Muscle of leg (tissue), 11 donors: ENCODE measurements around the gene JARID2. TPM values are rescaled to one million over a fixed set of nuclear protein-coding genes. Genes with fewer than 3 reads are reported as not detected.
"Not testable (repeated sequence)": the region's sequence is repeated elsewhere in the genome, so short reads cannot be mapped to it uniquely, and the experiment has no call there.

ENCODE experiments used
- DNase-seq: peaks from one replicate; pipeline ENCODE4 v3.0.0; 2013
- H3K27ac ChIP-seq: one replicate; pipeline ENCODE4 v1.5.1; 2013; ENCODE audit warnings: mild to moderate bottlenecking, low read length, control low read depth
- H3K27me3 ChIP-seq: one replicate; pipeline ENCODE4 v1.6.1; 2013; ENCODE audit warnings: low read length; ENCODE audit not compliant: control insufficient read depth, insufficient read depth
- H3K36me3 ChIP-seq: one replicate; pipeline ENCODE4 v1.6.1; 2013; ENCODE audit warnings: low read length; ENCODE audit not compliant: control insufficient read depth, insufficient read depth
- H3K4me1 ChIP-seq: one replicate; pipeline ENCODE4 v1.6.1; 2013; ENCODE audit warnings: low read length; ENCODE audit not compliant: control insufficient read depth, insufficient read depth
- H3K4me3 ChIP-seq: one replicate; pipeline ENCODE4 v1.5.1; 2013; ENCODE audit warnings: low read length, control low read depth
- H3K9me3 ChIP-seq: replicated peaks from 2 replicates; pipeline ENCODE4 v1.6.1; 2013; ENCODE audit warnings: low read depth, low read length; ENCODE audit not compliant: control insufficient read depth
- WGBS: methylation state at CpG from one replicate; pipeline ENCODE4 v1.1.5; 2013; ENCODE audit warnings: missing lambda C conversion rate; ENCODE audit not compliant: insufficient coverage; 5-methylcytosine and 5-hydroxymethylcytosine counted together
- polyA plus RNA-seq, 8 donors: library from polyadenylated mRNA; unstranded; fragments of 120-200 nt; gene quantifications; one replicate each; pipeline versions ENCODE4 v1.2.1 to v1.2.3, GENCODE V29; 2013; ENCODE audit warnings: inconsistent platforms in 1 of 8, low replicate concordance in 1 of 8; ENCODE audit not compliant: insufficient read length in 8 of 8, insufficient read depth in 1 of 8
- total RNA-seq: library from RNA; stranded (reverse); fragments of 120-200 nt; gene quantifications from one replicate; pipeline ENCODE4 v1.2.4, GENCODE V29; 2013

Gene JARID2
- total and polyA plus RNA-seq, 9 donors: 9.8 to 15.3 (median 13.2) TPM

GRCh38 chr6:15534974-15535373, 289.1 kb downstream of the JARID2 start:
- Histone ChIP-seq H3K27me3 (no peaks in the 10 kb centered on the region), H3K27ac (no peak overlapping the region), H3K4me3 (no peak overlapping the region), H3K9me3 (no peaks in the 10 kb centered on the region), H3K4me1 (peaks cover 6% of the 10 kb centered on the region), H3K36me3 (peaks cover 9% of the 10 kb centered on the region)
- whole genome bisulfite sequencing: 80% methylated on average over 1 of the region's 3 CpGs
- DNase-seq: no peak

- Histone ChIP-seq H3K36me3 (peaks cover 9% of the 10 kb centered on the region), H3K27ac (no peak overlapping the region), H3K4me1 (peaks cover 6% of the 10 kb centered on the region), H3K4me3 (no peak overlapping the region), H3K9me3 (no peaks in the 10 kb centered on the region), H3K27me3 (no peaks in the 10 kb centered on the region)
- WGBS: 77% methylated on average over 2 of the region's 3 CpGs
- no peak for DNase-seq
These were observed 289.8 kb downstream of the JARID2 start for GRCh38 chr6:15535495-15536197.

- DNase-seq: no peak
- Histone ChIP-seq H3K27ac (no peak overlapping the region), H3K27me3 (no peaks in the 10 kb centered on the region), H3K4me3 (no peak overlapping the region), H3K9me3 (no peaks in the 10 kb centered on the region), H3K36me3 (peaks cover 7% of the 10 kb centered on the region), H3K4me1 (peaks cover 6% of the 10 kb centered on the region)
- 33% methylated on average over 3 of the region's 4 CpGs for WGBS
These were observed 290.5 kb downstream of the JARID2 start for GRCh38 chr6:15536198-15536955.

DNA sequence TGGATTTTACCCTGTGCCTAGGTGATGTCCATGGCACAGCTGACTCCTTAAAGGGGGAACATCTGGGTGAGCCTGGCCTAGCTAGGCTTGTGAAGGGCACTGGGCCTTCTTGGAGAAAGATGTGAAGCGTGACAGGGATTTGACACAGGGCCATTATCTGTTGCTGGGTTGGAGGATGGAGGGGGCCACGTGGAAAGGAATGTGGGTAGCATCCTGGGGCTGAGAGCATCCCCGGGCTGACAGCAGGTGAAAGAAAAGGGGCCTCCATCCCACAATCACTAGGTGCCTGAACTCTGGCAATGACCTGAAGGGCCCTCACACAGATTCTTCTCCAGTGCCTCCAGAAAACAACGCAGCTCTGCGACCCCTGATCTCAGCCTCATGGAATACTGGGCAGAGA, 292.2 kb downstream of the JARID2 start:
- peaks cover 6% of the 10 kb centered on the region for H3K4me1 ChIP-seq
- WGBS: 88% methylated on average over 2 of the region's 5 CpGs
- DNase-seq: no peak

GRCh38 chr6:15538766-15539495, 293.1 kb downstream of the JARID2 start:
- no peak overlapping the region for H3K4me3 ChIP-seq
- no peak overlapping the region for H3K27ac ChIP-seq
- 85% methylated on average over 6 of the region's 9 CpGs for WGBS
- peaks cover 6% of the 10 kb centered on the region for H3K4me1 ChIP-seq
- H3K27me3 ChIP-seq: no peaks in the 10 kb centered on the region
- peaks cover under 1% of the 10 kb centered on the region for H3K9me3 ChIP-seq
- DNase-seq: no peak
- H3K36me3 ChIP-seq: no peaks in the 10 kb centered on the region

More for the DNA sequence above, 292.2 kb downstream of the JARID2 start:
- no peak overlapping the region for H3K27ac ChIP-seq
- no peaks in the 10 kb centered on the region for H3K27me3 ChIP-seq
- H3K36me3 ChIP-seq: peaks cover under 1% of the 10 kb centered on the region
- no peaks in the 10 kb centered on the region for H3K9me3 ChIP-seq
- H3K4me3 ChIP-seq: no peak overlapping the region

DNA sequence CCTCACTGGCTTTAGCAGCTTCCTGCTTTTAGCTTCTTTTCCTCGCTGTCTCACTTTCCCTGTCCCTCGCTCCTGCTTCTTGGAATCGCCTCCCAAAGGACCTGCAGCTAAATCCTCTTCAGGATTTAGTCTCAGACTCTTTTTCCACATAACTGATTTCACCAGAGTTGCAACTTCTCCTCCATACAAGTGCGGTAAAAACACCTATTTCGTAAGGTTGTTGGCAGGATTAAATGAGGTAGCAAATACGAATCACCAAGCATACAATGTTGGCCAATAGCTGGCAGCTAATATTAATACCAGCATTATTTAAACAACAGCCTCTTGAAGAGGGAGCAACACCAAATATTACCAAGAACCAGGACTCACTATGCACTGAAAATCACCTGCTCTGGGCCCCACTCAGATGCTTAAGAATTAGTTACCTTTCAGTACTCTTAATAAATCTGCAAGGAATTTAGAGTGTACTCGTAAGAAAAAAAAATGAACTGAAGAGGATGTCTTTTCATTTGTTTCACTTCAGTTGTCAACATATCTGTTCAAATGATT, 293.9 kb downstream of the JARID2 start:
- no peak for DNase-seq
- Histone ChIP-seq H3K36me3 (no peaks in the 10 kb centered on the region), H3K27me3 (no peaks in the 10 kb centered on the region), H3K9me3 (peaks cover 3% of the 10 kb centered on the region), H3K27ac (no peak overlapping the region), H3K4me1 (peaks cover 6% of the 10 kb centered on the region), H3K4me3 (no peak overlapping the region)
- WGBS: 85% methylated on average over 3 of the region's 7 CpGs

- not testable (repeated sequence) for H3K9me3 ChIP-seq, H3K36me3 ChIP-seq, H3K4me3 ChIP-seq, DNase-seq, H3K27me3 ChIP-seq, H3K4me1 ChIP-seq, H3K27ac ChIP-seq
- 95% methylated on average over 4 of the region's 5 CpGs for WGBS
These were observed 297.6 kb downstream of the JARID2 start for GRCh38 chr6:15543332-15543917.

DNA sequence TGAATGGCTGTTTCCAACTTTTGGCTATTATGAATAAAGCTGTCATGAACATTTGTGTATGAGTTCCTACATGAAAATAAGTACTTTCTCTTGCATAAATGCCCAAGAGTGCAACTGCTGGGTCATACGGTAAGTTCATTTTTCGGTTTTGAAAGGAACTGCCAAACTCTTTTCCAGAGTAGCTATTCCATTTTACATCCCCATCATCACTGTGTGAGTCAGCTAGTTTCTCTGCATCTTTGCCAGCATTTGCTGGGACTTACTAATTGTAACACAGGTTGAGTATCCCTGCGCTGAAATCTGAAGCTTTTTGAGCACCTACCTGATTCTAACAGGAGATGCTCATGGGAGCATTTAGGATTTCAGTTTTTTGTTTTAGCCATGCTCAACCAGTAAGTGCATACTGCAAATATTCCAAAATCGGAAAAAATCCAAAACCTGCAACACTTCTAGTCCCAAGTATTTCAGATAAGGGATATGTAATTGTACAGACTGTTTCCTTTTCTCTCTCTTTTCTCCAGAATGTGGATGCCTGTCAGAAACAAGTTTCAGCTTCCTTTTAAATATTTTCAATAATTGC, 298.5 kb downstream of the JARID2 start:
- DNase-seq: peak; percentile 81
- 30% methylated on average over 2 of the region's 4 CpGs for WGBS
- Histone ChIP-seq H3K4me1 (peaks cover 7% of the 10 kb centered on the region), H3K4me3 (no peak overlapping the region), H3K27me3 (no peaks in the 10 kb centered on the region), H3K9me3 (peaks cover 3% of the 10 kb centered on the region), H3K27ac (no peak overlapping the region), H3K36me3 (no peaks in the 10 kb centered on the region)

DNA sequence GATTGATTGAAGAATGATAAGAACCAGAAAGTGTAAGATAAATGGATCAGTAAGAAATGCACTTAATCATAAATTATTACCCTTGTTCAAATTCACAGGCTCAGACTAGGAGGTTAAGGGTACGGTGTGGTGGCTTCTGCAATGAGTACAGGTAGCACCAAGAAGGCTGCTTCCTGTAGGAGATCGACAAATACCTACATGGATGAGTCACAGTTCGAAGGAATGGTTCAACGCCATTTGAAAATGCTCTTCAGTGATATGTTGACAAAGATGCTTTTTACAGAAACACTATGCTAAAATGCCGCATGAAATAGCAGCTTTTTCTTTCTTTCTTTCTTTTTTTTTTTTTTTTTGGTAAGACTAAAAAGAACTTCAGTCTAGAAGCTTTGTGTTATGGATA, 300.7 kb downstream of the JARID2 start:
- H3K27me3 ChIP-seq: no peaks in the 10 kb centered on the region
- WGBS: no CpG with 5 or more reads among the region's 5 CpGs
- H3K36me3 ChIP-seq: no peaks in the 10 kb centered on the region
- no peak for DNase-seq
- H3K4me1 ChIP-seq: peaks cover 13% of the 10 kb centered on the region
- H3K27ac ChIP-seq: no peak overlapping the region
- no peak overlapping the region for H3K4me3 ChIP-seq
- peaks cover 3% of the 10 kb centered on the region for H3K9me3 ChIP-seq
